GM12878 (cell line): Measurements from ENCODE around the gene KRT28. TPM values are rescaled to one million over a fixed set of nuclear protein-coding genes. Genes with fewer than 3 reads are reported as not detected.

Experiments used
- ATAC-seq: fragments of 200-7000 bp; cut with Tn5 transposase; 3 replicates; pipeline ENCODE4 v1.9.1; 2020; ENCODE audit warnings: mild to moderate bottlenecking, moderate library complexity
- BruUV-seq: library from RNA; stranded (reverse); fragments of 400-500 nt; replicated peaks from 2 replicates; lab custom pipeline; 2021; lab: Mats Ljungman, UMichigan
- CTCF ChIA-PET: fragments of 300-600 bp; sonication (Branson Sonifier 250); formaldehyde crosslinking; extraction: SDS; loops from one replicate; lab custom pipeline; 2021; ENCODE audit warnings: inconsistent platforms; lab: Yijun Ruan, JAX
- POLR2A ChIA-PET: fragments of 350-600 bp; formaldehyde crosslinking; extraction: SDS; loops from one replicate; lab custom pipeline; 2021; ENCODE audit warnings: inconsistent platforms; lab: Charles Lee
- RAD21 ChIA-PET: fragments of 300-600 bp; sonication (Branson Sonifier 250); formaldehyde crosslinking; loops from one replicate; lab custom pipeline; 2023; ENCODE audit warnings: antibody characterized with exemption; ENCODE audit not compliant: unreplicated experiment; lab: Charles Lee
- SMC1A ChIA-PET: fragments of 300-600 bp; sonication (Branson Sonifier 250); formaldehyde crosslinking; loops from one replicate; lab custom pipeline; 2023; ENCODE audit not compliant: unreplicated experiment, uncharacterized antibody; lab: Charles Lee
- DNase-seq: peaks from one replicate; pipeline ENCODE4 v3.0.0-alpha.2; 2011; ENCODE audit warnings: low read depth, low spot score
- FAIRE-seq: peaks from 3 replicates; lab custom pipeline; 2011; peaks lifted over from hg19 to GRCh38; lab: Jason Lieb, UNC
- H2AFZ ChIP-seq: 2 replicates; pipeline ENCODE4 v1.6.0; 2011; ENCODE audit warnings: low read depth, low read length, control low read depth; ENCODE audit not compliant: control insufficient read depth
- H3K27ac ChIP-seq: 2 replicates; pipeline ENCODE4 v1.5.1; 2011; ENCODE audit warnings: control low read depth; ENCODE audit not compliant: control insufficient read depth, insufficient read depth
- H3K27me3 ChIP-seq, 2 experiments: replicated peaks in 1 of 2; 2 replicates each; pipeline versions ENCODE4 v1.6.0 to v1.6.1; 2011; ENCODE audit warnings: low read length in 1 of 2; ENCODE audit not compliant: control insufficient read depth in 2 of 2, insufficient read depth in 2 of 2
- H3K36me3 ChIP-seq, 2 experiments: 2 replicates each; pipeline ENCODE4 v1.5.1; 2011; ENCODE audit warnings: low read length in 1 of 2; ENCODE audit not compliant: control insufficient read depth in 2 of 2, insufficient read depth in 2 of 2
- H3K4me1 ChIP-seq: 2 replicates; pipeline ENCODE4 v1.6.1; 2011; ENCODE audit warnings: mild to moderate bottlenecking, low read length, moderate library complexity, mixed read lengths; ENCODE audit not compliant: control insufficient read depth, insufficient read depth
- H3K4me2 ChIP-seq: 2 replicates; pipeline ENCODE4 v1.6.0; 2011; ENCODE audit warnings: control low read depth; ENCODE audit not compliant: control insufficient read depth, insufficient read depth
- H3K4me3 ChIP-seq: fragments of 200-600 bp; sonication (generic); 2 replicates; pipeline ENCODE4 v1.5.1; 2016
- H3K79me2 ChIP-seq: 2 replicates; pipeline ENCODE4 v1.6.0; 2011; ENCODE audit warnings: low read length; ENCODE audit not compliant: control insufficient read depth, insufficient read depth
- H3K9ac ChIP-seq: 2 replicates; pipeline ENCODE4 v1.8.0; 2011; ENCODE audit warnings: low read length, control low read depth, mixed read lengths; ENCODE audit not compliant: control insufficient read depth, insufficient read depth
- H3K9me3 ChIP-seq: replicated peaks from 3 replicates; pipeline ENCODE4 v1.5.1; 2011; ENCODE audit warnings: mild to moderate bottlenecking, low read length; ENCODE audit not compliant: control insufficient read depth, insufficient read depth
- H4K20me1 ChIP-seq: 2 replicates; pipeline ENCODE4 v1.6.0; 2011; ENCODE audit not compliant: control insufficient read depth, insufficient read depth
- BCLAF1 ChIP-seq: fragments of 450-650 bp; IDR thresholded peaks from 2 replicates; pipeline ENCODE4 v1.6.1; 2017; ENCODE audit warnings: antibody characterized with exemption, mild to moderate bottlenecking, moderate library complexity
- CHD1 ChIP-seq: IDR thresholded peaks from 2 replicates; pipeline ENCODE4 v1.6.1; 2012; ENCODE audit warnings: low read depth, low read length, improper control_type of control experiment
- CHD2 ChIP-seq: IDR thresholded peaks from 2 replicates; pipeline ENCODE4 v1.6.1; 2011; ENCODE audit warnings: low read depth, low read length, improper control_type of control experiment, borderline replicate concordance
- E4F1 ChIP-seq: fragments of 450-650 bp; IDR thresholded peaks from 2 replicates; pipeline ENCODE4 v1.6.1; 2018; ENCODE audit warnings: borderline replicate concordance, mild to moderate bottlenecking; ENCODE audit not compliant: partially characterized antibody
- HDAC2 ChIP-seq: fragments of 200-600 bp; sonication (generic); IDR thresholded peaks from 2 replicates; pipeline ENCODE4 v1.6.1; 2017
- MAX ChIP-seq: IDR thresholded peaks from 2 replicates; pipeline ENCODE4 v1.6.1; 2012; ENCODE audit warnings: low read depth, low read length, improper control_type of control experiment
- NBN ChIP-seq: fragments of 450-650 bp; IDR thresholded peaks from 2 replicates; pipeline ENCODE4 v1.6.1; 2016
- NFYB ChIP-seq: IDR thresholded peaks from 2 replicates; pipeline ENCODE4 v1.6.1; 2011; ENCODE audit warnings: low read depth, mild to moderate bottlenecking, low read length, improper control_type of control experiment, moderate library complexity; ENCODE audit not compliant: insufficient read depth
- TCF12 ChIP-seq: IDR thresholded peaks from 2 replicates; pipeline ENCODE4 v1.6.1; 2011; ENCODE audit warnings: low read depth, mild to moderate bottlenecking, low read length
- ZNF207 ChIP-seq: fragments of 450-650 bp; IDR thresholded peaks from 2 replicates; pipeline ENCODE4 v1.6.1; 2014; ENCODE audit warnings: antibody characterized with exemption, mild to moderate bottlenecking, borderline replicate concordance
- WGBS: methylation state at CpG from one replicate; pipeline ENCODE4 v1.1.6; 2016; ENCODE audit warnings: low lambda C conversion rate; ENCODE audit not compliant: insufficient replicate concordance, insufficient coverage; ENCODE audit errors: missing lambda C conversion rate; 5-methylcytosine and 5-hydroxymethylcytosine counted together
- in situ Hi-C: fragments of 300-500 bp; cut with MboI; formaldehyde crosslinking; loops from 9 replicates; pipeline ENCODE4 v1.14.3; 2018; ENCODE audit warnings: mixed read lengths
- intact Hi-C: fragments of 100-400 bp; cut with micrococcal nuclease; formaldehyde crosslinking; loops from one replicate; pipeline ENCODE4 v1.14.2; 2022; ENCODE audit not compliant: unreplicated experiment
- polyA plus RNA-seq, 11 experiments: library from polyadenylated mRNA; depleted of rRNA in 4 of 11; unstranded in 6 of 11; stranded (reverse) in 5 of 11; fragments of >200 nt; fragmentation: Nextera tagmentation in 4 of 11; fragmentation: Illumina TruSeq in 1 of 11; extraction: Ambion mirVana in 4 of 11; extraction: Trizol in 1 of 11; gene quantifications; 1 replicate in 1 of 11; 2 replicates in 10 of 11; pipeline versions ENCODE4 v1.2.1 to v1.2.3, GENCODE V29; 2011 to 2016; ENCODE audit warnings: inconsistent platforms in 2 of 11, missing spikeins in 2 of 11, low read depth in 1 of 11
- total RNA-seq, 4 experiments: library from RNA; depleted of rRNA in 3 of 4; stranded (reverse); fragments of >200 nt in 3 of 4; fragmentation: Illumina TruSeq in 1 of 4; extraction: Trizol in 1 of 4; gene quantifications; 2 replicates each; pipeline versions ENCODE4 v1.2.1 to v1.2.3, GENCODE V29; 2013 to 2021
- TF ChIP-seq, protein P1 (sequence below): fragments of 450-650 bp; IDR thresholded peaks from 2 replicates; pipeline ENCODE4 v1.6.1; 2018; ENCODE audit warnings: mild to moderate bottlenecking, low read depth, moderate library complexity; ENCODE audit not compliant: partially characterized antibody

KRT28 gene
- total and polyA plus RNA-seq, 10 of the 15 experiments (the other 5 are each of a cell fraction or from before 2014, with no cell fraction given), result not detected

GRCh38 chr17:40846515-40847144, 46.9 kb upstream of the KRT28 start:
- Histone ChIP-seq H3K36me3 (no peaks in the 10 kb centered on the region), H3K4me1 (no peaks in the 10 kb centered on the region), H3K4me3 (no peak overlapping the region), H3K9ac (no peak overlapping the region), H4K20me1 (no peaks in the 10 kb centered on the region), H3K27me3 (no peaks in the 10 kb centered on the region; a peak in 1 of 4 replicates), H3K9me3 (no peaks in the 10 kb centered on the region), H3K4me2 (no peak overlapping the region), H2AFZ (no peak overlapping the region), H3K27ac (no peak overlapping the region), H3K79me2 (no peaks in the 10 kb centered on the region)
- intact Hi-C loops (no loop called here), in situ Hi-C loops (no loop called here)
- FAIRE-seq (no peak), ATAC-seq (no peak), DNase-seq (no peak)
- 33% methylated on average over 1 of the region's 1 CpG for WGBS
- no TSS peak for BruUV-seq
- ChIA-PET POLR2A (interaction anchor here (0.7 kb wide), 1 partner anchor 112 kb away, joined by 4 read pairs; no protein-coding TSS in a partner anchor), CTCF (interaction anchor here (1.2 to 1.4 kb wide), 2 partner anchors 10 to 11 kb away, joined by 3 to 6 read pairs; no protein-coding TSS in a partner anchor), SMC1A (interaction anchor here (1.1 to 3.3 kb wide), 2 partner anchors 10 to 12 kb away, joined by 3 to 11 read pairs; no protein-coding TSS in a partner anchor), RAD21 (no interaction called here)
- TF ChIP-seq NFYB, result no peak
- no peak for TF ChIP-seq NBN
- TF ChIP-seq MAX, result no peak
- TF ChIP-seq HDAC2, result no peak
- no peak for TF ChIP-seq ZNF207
- TF ChIP-seq E4F1, result no peak
- TF ChIP-seq, protein P1, sequence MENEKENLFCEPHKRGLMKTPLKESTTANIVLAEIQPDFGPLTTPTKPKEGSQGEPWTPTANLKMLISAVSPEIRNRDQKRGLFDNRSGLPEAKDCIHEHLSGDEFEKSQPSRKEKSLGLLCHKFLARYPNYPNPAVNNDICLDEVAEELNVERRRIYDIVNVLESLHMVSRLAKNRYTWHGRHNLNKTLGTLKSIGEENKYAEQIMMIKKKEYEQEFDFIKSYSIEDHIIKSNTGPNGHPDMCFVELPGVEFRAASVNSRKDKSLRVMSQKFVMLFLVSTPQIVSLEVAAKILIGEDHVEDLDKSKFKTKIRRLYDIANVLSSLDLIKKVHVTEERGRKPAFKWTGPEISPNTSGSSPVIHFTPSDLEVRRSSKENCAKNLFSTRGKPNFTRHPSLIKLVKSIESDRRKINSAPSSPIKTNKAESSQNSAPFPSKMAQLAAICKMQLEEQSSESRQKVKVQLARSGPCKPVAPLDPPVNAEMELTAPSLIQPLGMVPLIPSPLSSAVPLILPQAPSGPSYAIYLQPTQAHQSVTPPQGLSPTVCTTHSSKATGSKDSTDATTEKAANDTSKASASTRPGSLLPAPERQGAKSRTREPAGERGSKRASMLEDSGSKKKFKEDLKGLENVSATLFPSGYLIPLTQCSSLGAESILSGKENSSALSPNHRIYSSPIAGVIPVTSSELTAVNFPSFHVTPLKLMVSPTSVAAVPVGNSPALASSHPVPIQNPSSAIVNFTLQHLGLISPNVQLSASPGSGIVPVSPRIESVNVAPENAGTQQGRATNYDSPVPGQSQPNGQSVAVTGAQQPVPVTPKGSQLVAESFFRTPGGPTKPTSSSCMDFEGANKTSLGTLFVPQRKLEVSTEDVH, result no peak
- TF ChIP-seq CHD2, result no peak
- TF ChIP-seq CHD1, result no peak
- no peak for TF ChIP-seq BCLAF1
- TF ChIP-seq TCF12, result no peak
